GM23338 (cell line): ENCODE results near the gene LRP1-AS.

Experiments used
- CTCF ChIP-seq, 2 experiments: fragments of 200-600 bp in 1 of 2; sonication (generic) in 1 of 2; conservative IDR thresholded peaks; 2 replicates each; pipeline versions ENCODE4 v1.5.1 to v1.6.1; 2016 to 2017; ENCODE audit warnings: antibody characterized with exemption in 2 of 2, low read depth in 2 of 2, mild to moderate bottlenecking in 2 of 2, moderate library complexity in 1 of 2
- ETS1 ChIP-seq: IDR thresholded peaks from 2 replicates; pipeline ENCODE4 v1.6.1; 2016; ENCODE audit warnings: antibody characterized with exemption
- EZH2 ChIP-seq: fragments of 200-600 bp; sonication (generic); IDR thresholded peaks from one replicate; pipeline ENCODE4 v1.8.0; 2017; ENCODE audit warnings: antibody characterized with exemption, mild to moderate bottlenecking, low read depth; ENCODE audit not compliant: unreplicated experiment
- EZH2phosphoT487 ChIP-seq: fragments of 200-600 bp; sonication (generic); IDR thresholded peaks from one replicate; pipeline ENCODE4 v1.8.1; 2018; ENCODE audit warnings: antibody characterized with exemption; ENCODE audit not compliant: unreplicated experiment
- POLR2AphosphoS5 ChIP-seq: IDR thresholded peaks from 2 replicates; pipeline ENCODE4 v1.6.1; 2016; ENCODE audit warnings: antibody characterized with exemption, low read depth
- TF ChIP-seq, protein P1 (sequence below): IDR thresholded peaks from one replicate; pipeline ENCODE4 v1.6.1; 2018; ENCODE audit warnings: antibody characterized with exemption; ENCODE audit not compliant: unreplicated experiment

DNA sequence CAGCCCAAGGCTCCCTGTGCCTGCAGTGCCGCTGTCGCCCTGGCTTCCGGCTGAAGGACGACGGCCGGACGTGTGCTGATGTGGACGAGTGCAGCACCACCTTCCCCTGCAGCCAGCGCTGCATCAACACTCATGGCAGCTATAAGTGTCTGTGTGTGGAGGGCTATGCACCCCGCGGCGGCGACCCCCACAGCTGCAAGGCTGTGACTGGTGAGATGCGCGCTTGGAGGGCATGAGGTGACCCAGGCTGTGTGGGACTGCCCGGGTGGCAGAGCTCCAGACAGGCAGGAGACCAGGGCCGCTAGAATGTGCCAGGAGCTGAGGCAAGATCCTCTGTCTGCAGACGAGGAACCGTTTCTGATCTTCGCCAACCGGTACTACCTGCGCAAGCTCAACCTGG, 49.5 kb upstream of the LRP1-AS start:
- TF ChIP-seq CTCF (conservative IDR thresholded peaks at IDR 0.05; ENCODE audit: low read depth in 2 of 2) (no peak), EZH2 (no peak), EZH2phosphoT487 (no peak), POLR2AphosphoS5 (no peak), ETS1 (no peak)
- TF ChIP-seq, protein P1, sequence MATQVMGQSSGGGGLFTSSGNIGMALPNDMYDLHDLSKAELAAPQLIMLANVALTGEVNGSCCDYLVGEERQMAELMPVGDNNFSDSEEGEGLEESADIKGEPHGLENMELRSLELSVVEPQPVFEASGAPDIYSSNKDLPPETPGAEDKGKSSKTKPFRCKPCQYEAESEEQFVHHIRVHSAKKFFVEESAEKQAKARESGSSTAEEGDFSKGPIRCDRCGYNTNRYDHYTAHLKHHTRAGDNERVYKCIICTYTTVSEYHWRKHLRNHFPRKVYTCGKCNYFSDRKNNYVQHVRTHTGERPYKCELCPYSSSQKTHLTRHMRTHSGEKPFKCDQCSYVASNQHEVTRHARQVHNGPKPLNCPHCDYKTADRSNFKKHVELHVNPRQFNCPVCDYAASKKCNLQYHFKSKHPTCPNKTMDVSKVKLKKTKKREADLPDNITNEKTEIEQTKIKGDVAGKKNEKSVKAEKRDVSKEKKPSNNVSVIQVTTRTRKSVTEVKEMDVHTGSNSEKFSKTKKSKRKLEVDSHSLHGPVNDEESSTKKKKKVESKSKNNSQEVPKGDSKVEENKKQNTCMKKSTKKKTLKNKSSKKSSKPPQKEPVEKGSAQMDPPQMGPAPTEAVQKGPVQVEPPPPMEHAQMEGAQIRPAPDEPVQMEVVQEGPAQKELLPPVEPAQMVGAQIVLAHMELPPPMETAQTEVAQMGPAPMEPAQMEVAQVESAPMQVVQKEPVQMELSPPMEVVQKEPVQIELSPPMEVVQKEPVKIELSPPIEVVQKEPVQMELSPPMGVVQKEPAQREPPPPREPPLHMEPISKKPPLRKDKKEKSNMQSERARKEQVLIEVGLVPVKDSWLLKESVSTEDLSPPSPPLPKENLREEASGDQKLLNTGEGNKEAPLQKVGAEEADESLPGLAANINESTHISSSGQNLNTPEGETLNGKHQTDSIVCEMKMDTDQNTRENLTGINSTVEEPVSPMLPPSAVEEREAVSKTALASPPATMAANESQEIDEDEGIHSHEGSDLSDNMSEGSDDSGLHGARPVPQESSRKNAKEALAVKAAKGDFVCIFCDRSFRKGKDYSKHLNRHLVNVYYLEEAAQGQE, result no peak
